T-cell (primary cell): Measurements from ENCODE around the gene CD1D. TPM values are rescaled to one million over a fixed set of nuclear protein-coding genes. Genes with fewer than 3 reads are reported as not detected.
"Not testable (repeated sequence)": the region's sequence is repeated elsewhere in the genome, so short reads cannot be mapped to it uniquely, and the experiment has no call there.

Experiments used
- ATAC-seq, 4 experiments: fragments of 200-7000 bp in 3 of 4; fragments of 150-1000 bp in 1 of 4; cut with Tn5 transposase; replicated peaks in 1 of 4; 1 replicate in 3 of 4; 2 replicates in 1 of 4; pipeline ENCODE4 v1.10.0; 2021; ENCODE audit warnings: moderate library complexity in 3 of 4, mild to moderate bottlenecking in 2 of 4, moderate number of reproducible peaks in 1 of 4
- CTCF ChIA-PET, 2 donors: fragments of 300-600 bp; sonication (Branson Sonifier 250); formaldehyde crosslinking; loops; one replicate each; lab custom pipeline; 2022; ENCODE audit warnings: antibody characterized with exemption in 2 of 2; lab: Charles Lee
- POLR2A ChIA-PET, 2 donors: fragments of 300-600 bp; sonication (Branson Sonifier 250); formaldehyde crosslinking; loops; one replicate each; lab custom pipeline; 2022; ENCODE audit warnings: antibody characterized with exemption in 2 of 2; lab: Charles Lee
- DNase-seq, 35 experiments: peaks; one replicate each; pipeline versions ENCODE4 v3.0.0 to v3.0.0-alpha.2; 2013 to 2023
- H3K27ac ChIP-seq: one replicate; pipeline ENCODE4 v1.5.1; 2013; ENCODE audit warnings: low read length
- H3K27me3 ChIP-seq, 2 experiments: replicated peaks in 1 of 2; 1 replicate in 1 of 2; 2 replicates in 1 of 2; pipeline versions ENCODE4 v1.6.1 to v1.7.0; 2013; ENCODE audit warnings: low read length in 1 of 2, mixed read lengths in 1 of 2; ENCODE audit not compliant: control insufficient read depth in 2 of 2, insufficient read depth in 2 of 2; ENCODE audit errors: extremely low read depth in 1 of 2
- H3K36me3 ChIP-seq, 2 donors: 1 replicate in 1 of 2; 2 replicates in 1 of 2; pipeline versions ENCODE4 v1.6.1 to v1.7.0; 2013; ENCODE audit warnings: low read length in 1 of 2; ENCODE audit not compliant: control insufficient read depth in 2 of 2, insufficient read depth in 1 of 2; ENCODE audit errors: extremely low read depth in 1 of 2
- H3K4me1 ChIP-seq, 2 experiments: 1 replicate in 1 of 2; 2 replicates in 1 of 2; pipeline versions ENCODE4 v1.6.1 to v1.7.0; 2013; ENCODE audit warnings: low read length in 2 of 2, mixed read lengths in 1 of 2; ENCODE audit not compliant: insufficient read depth in 2 of 2, control insufficient read depth in 1 of 2; ENCODE audit errors: extremely low read depth in 1 of 2
- H3K4me3 ChIP-seq, 2 donors: 1 replicate in 1 of 2; 2 replicates in 1 of 2; pipeline versions ENCODE4 v1.5.1 to v1.7.0; 2013; ENCODE audit warnings: mild to moderate bottlenecking in 2 of 2, low read length in 1 of 2, moderate library complexity in 1 of 2; ENCODE audit not compliant: control insufficient read depth in 1 of 2; ENCODE audit errors: extremely low read depth in 1 of 2
- H3K9me3 ChIP-seq: 2 replicates; pipeline ENCODE4 v1.7.0; 2013
- H3K27ac Mint-ChIP-seq, 2 donors: one replicate each; pipeline ENCODE4 v1.8.0; 2020 to 2021; ENCODE audit warnings: mild to moderate bottlenecking in 2 of 2, mixed read lengths in 2 of 2
- H3K27me3 Mint-ChIP-seq, 2 donors: one replicate each; pipeline ENCODE4 v1.8.0; 2021 to 2022; ENCODE audit warnings: mixed read lengths in 2 of 2
- H3K36me3 Mint-ChIP-seq: one replicate; pipeline ENCODE4 v1.8.0; 2021; ENCODE audit warnings: mixed read lengths
- H3K4me1 Mint-ChIP-seq, 3 donors: one replicate each; pipeline ENCODE4 v1.8.0; 2020 to 2022; ENCODE audit warnings: mixed read lengths in 3 of 3, mild to moderate bottlenecking in 1 of 3
- H3K4me3 Mint-ChIP-seq, 3 donors: one replicate each; pipeline ENCODE4 v1.8.0; 2020 to 2022; ENCODE audit warnings: mild to moderate bottlenecking in 3 of 3, mixed read lengths in 3 of 3, moderate library complexity in 3 of 3
- H3K9me3 Mint-ChIP-seq, 3 donors: one replicate each; pipeline ENCODE4 v1.8.0; 2020 to 2022; ENCODE audit warnings: mixed read lengths in 3 of 3
- WGBS: methylation state at CpG from one replicate; pipeline ENCODE4 v1.1.5; 2013; ENCODE audit warnings: missing lambda C conversion rate; ENCODE audit not compliant: insufficient coverage; 5-methylcytosine and 5-hydroxymethylcytosine counted together
- total RNA-seq, 35 experiments: library from RNA in 6 of 35; stranded (reverse) in 6 of 35; fragments of 120-200 nt in 1 of 35; gene quantifications; one replicate each; pipeline versions ENCODE4 v1.2.1 to v1.2.4 and lab custom pipeline; 2013 to 2026

Gene CD1D
- total RNA-seq, 5 donors from 2014 or later (not counting 1 experiment from before 2014, with no cell fraction given) = 0.10 to 0.22 (median 0.20) TPM; not detected in 2

DNA sequence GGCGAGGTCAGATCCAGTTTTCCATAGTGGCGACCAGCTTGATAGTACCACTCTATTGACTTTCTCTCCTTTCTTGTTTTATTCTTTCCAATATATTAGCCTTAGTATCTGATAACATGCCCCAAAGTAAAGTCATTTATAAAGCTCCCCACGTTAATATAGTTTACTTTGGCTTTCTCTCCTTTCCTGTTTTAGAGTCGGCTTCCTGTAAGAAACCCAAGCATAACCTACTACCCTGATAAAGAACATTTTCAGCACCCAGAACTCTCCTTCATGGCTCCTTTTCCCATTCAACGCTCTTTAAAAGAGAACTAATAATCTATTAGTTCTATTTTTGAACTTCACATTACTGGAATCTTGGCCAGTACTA, 23.7 kb downstream of the CD1D start:
- Histone ChIP-seq H3K36me3 (no peaks in the 10 kb centered on the region), H3K27ac (no peak overlapping the region), H3K4me3 (peak overlapping the region in 1 of 2 donors; percentile 32), H3K4me1 (peaks cover 3 to 6% of the 10 kb centered on the region in 2 experiments), H3K27me3 (no peaks in the 10 kb centered on the region), H3K9me3 (no peaks in the 10 kb centered on the region)
- ChIA-PET CTCF (interaction anchor here (0.5 to 2.8 kb wide), 12 partner anchors 10 to 867 kb away, joined by 3 to 27 read pairs (median 6); no protein-coding TSS in a partner anchor), POLR2A (no interaction called here)
- 37% methylated on average over 3 of the region's 5 CpGs for WGBS
- no peak for DNase-seq
- peaks cover 21 to 29% of the 10 kb centered on the region in 2 donors for H3K27me3 Mint-ChIP-seq
- no peak overlapping the region for H3K27ac Mint-ChIP-seq
- H3K9me3 Mint-ChIP-seq = no peaks in the 10 kb centered on the region
- H3K36me3 Mint-ChIP-seq = no peaks in the 10 kb centered on the region
- peaks cover 10 to 16% (median 13%) of the 10 kb centered on the region in 3 donors for H3K4me1 Mint-ChIP-seq
- H3K4me3 Mint-ChIP-seq = no peak overlapping the region
- no peak for ATAC-seq

DNA sequence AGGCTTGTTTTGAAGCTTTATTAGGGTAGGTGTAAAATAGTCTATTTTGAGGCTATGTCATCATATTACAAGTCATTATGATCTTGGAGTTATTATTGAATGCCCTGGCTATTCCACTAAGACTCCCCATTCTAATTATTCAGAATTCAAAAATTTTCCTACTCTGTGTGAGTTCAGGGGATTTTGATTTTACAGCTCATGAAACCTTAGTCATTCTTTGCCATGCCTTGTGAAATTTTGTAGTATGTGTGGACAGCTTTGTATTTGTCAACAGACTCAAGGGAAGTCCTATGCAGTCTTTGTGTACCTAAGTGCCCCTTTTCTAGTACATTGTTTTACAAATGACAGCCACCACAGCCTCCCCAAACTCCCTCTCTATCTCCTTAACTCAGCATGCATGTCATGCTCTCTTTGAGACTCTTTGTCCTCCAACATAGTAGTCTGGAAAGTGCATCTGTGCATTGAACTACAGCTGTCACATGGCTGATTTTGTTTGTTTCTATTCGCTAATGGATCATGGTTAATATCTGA, 28.0 kb downstream of the CD1D start:
- ChIA-PET POLR2A (no interaction called here), CTCF (no interaction called here)
- DNase-seq (no peak), ATAC-seq (no peak)
- no peak overlapping the region for H3K27ac ChIP-seq
- H3K27me3 Mint-ChIP-seq = peaks cover 29 to 44% of the 10 kb centered on the region in 2 donors
- peaks cover 3 to 4% of the 10 kb centered on the region in 2 experiments for H3K4me1 ChIP-seq
- H3K27ac Mint-ChIP-seq = no peak overlapping the region
- peaks cover 10 to 14% (median 10%) of the 10 kb centered on the region in 3 donors for H3K4me1 Mint-ChIP-seq
- no peak overlapping the region for H3K4me3 Mint-ChIP-seq
- no peaks in the 10 kb centered on the region for H3K36me3 Mint-ChIP-seq
- no peaks in the 10 kb centered on the region for H3K9me3 ChIP-seq
- peaks cover 0 to 14% of the 10 kb centered on the region in 2 experiments for H3K27me3 ChIP-seq
- H3K9me3 Mint-ChIP-seq = no peaks in the 10 kb centered on the region
- 67% methylated on average over 1 of the region's 1 CpG for WGBS
- no peak overlapping the region for H3K4me3 ChIP-seq
- no peaks in the 10 kb centered on the region for H3K36me3 ChIP-seq

DNA sequence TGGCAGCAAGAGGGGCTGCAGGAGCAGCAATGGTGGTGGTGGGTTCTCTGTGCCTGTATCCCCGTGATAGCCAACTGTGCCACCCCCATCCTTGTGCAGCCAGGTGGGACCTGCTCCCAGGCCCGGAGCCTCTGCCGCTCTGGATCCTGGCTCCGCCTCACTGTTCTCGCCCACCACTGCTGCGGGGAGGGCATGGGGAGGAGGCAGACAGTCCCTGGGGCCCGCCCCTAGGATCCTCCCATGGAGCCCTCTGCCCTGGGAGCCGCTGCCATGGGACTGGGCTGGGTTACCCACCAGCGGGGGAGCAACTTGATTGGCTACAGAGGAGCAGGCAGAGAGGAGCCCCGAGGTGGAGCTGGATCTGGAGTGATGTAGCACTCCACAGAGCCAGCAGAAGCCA, 31.6 kb downstream of the CD1D start:
- no peak for DNase-seq
- Mint-ChIP-seq H3K36me3 (no peaks in the 10 kb centered on the region), H3K4me1 (no peaks in the 10 kb centered on the region), H3K27me3 (peaks cover 24 to 40% of the 10 kb centered on the region in 2 donors), H3K4me3 (no peak overlapping the region), H3K27ac (no peak overlapping the region), H3K9me3 (no peaks in the 10 kb centered on the region)
- Histone ChIP-seq H3K36me3 (no peaks in the 10 kb centered on the region), H3K9me3 (no peaks in the 10 kb centered on the region), H3K4me1 (no peaks in the 10 kb centered on the region), H3K27ac (no peak overlapping the region), H3K4me3 (no peak overlapping the region), H3K27me3 (peaks cover 0 to 18% of the 10 kb centered on the region in 2 experiments)
- ChIA-PET POLR2A (no interaction called here), CTCF (interaction anchor here in 1 of 2 donors (1.4 kb wide), 1 partner anchor 9 kb away, joined by 3 read pairs; no protein-coding TSS in a partner anchor)
- 80% methylated on average over 7 of the region's 10 CpGs for WGBS
- no peak for ATAC-seq

DNA sequence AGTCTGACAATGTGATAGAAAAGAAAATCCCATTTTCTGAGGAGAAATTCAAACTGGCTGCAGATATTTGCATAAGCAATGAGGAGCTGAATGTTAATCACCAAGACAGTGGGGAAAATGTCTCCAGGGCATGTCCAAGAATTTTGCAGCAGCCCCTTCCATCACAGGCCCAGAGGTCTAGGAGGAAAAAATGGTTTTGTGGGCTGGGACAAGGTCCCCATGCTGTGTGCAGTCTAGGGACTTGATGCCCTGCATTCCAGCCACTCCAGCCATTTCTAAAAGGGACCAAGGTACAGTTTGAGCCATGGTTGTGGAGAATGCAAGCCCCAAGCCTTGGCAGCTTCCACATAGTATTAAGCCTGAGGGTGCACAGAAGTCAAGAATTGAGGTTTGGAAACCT, 42.8 kb downstream of the CD1D start:
- CTCF ChIA-PET = not testable (repeated sequence)

DNA sequence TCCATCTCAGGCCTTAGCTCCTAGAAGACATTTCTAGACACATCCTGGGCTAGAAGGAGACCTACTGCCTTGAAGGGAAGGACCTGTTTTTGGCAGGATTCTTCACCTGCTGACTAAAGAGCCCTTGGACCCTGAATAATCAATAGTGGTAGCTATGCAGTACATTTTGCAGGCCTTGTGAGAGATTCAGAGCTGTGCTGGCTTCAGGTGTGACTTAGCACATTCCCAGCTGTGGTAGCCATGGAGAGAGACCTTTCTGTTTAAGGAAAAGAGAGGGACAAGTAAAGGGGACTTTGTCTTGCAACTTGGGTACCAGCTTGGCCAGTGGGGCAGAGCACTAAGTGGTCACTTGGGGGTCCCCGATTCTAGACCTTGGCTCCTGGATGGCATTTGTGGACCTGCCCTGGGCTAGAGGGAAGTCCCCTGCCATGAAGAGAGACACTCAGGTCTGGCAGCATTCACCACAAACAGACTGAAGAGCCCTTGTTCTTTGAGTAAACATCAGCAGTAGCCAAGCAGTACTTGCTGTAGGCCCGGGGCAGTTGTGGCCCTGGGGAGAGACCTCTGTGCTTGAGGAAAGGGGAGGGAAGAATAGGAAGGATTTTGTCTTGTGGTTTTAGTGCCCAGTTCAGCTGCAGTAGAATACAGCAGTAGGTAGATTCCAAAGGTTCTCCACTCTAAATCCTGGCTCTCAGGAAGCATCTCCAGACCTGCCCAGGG, 47.4 kb downstream of the CD1D start:
- H3K4me1 Mint-ChIP-seq = no peaks in the 10 kb centered on the region
- no peaks in the 10 kb centered on the region for H3K9me3 ChIP-seq
- POLR2A ChIA-PET = no interaction called here
- no peaks in the 10 kb centered on the region for H3K4me1 ChIP-seq
- peaks cover 49 to 62% of the 10 kb centered on the region in 2 donors for H3K27me3 Mint-ChIP-seq
- no peaks in the 10 kb centered on the region for H3K36me3 ChIP-seq
- CTCF ChIA-PET = no interaction called here
- no peak overlapping the region for H3K4me3 ChIP-seq
- ATAC-seq = no peak
- no peak overlapping the region for H3K4me3 Mint-ChIP-seq
- peaks cover 5 to 19% (median 15%) of the 10 kb centered on the region in 3 donors for H3K9me3 Mint-ChIP-seq
- H3K27ac Mint-ChIP-seq = no peak overlapping the region
- whole genome bisulfite sequencing = 100% methylated on average over 1 of the region's 2 CpGs
- DNase-seq = no peak
- H3K27me3 ChIP-seq = peaks cover 0 to 21% of the 10 kb centered on the region in 2 experiments
- H3K36me3 Mint-ChIP-seq = peaks cover 3% of the 10 kb centered on the region
- H3K27ac ChIP-seq = no peak overlapping the region

More for the DNA sequence above, 42.8 kb downstream of the CD1D start:
- H3K4me3 ChIP-seq, H3K27ac ChIP-seq, H3K4me1 ChIP-seq, H3K9me3 ChIP-seq, H3K4me1 Mint-ChIP-seq, ATAC-seq, H3K27ac Mint-ChIP-seq, POLR2A ChIA-PET, DNase-seq, H3K36me3 ChIP-seq, H3K36me3 Mint-ChIP-seq, H3K4me3 Mint-ChIP-seq: not testable (repeated sequence)
- peaks cover 40 to 49% of the 10 kb centered on the region in 2 donors for H3K27me3 Mint-ChIP-seq
- H3K9me3 Mint-ChIP-seq = peaks cover 13 to 29% (median 17%) of the 10 kb centered on the region in 3 donors
- H3K27me3 ChIP-seq = peaks cover 0 to 15% of the 10 kb centered on the region in 2 experiments
